Measurements from ENCODE around the gene ATP9A.

GRCh38 chr20:51604851-51605250 is 163.3 kb downstream of the ATP9A start:
- no peak for TF ChIP-seq CTCF (IDR thresholded peaks at IDR 0.05)
- TF ChIP-seq EZH2 (IDR thresholded peaks at IDR 0.05), result no peak
- no peak for TF ChIP-seq EZH2phosphoT487 (IDR thresholded peaks at IDR 0.05)

All from neural progenitor cell (in vitro differentiated cells).